Heart left ventricle (tissue), 13 donors: ENCODE measurements around the gene SORCS2.

ENCODE experiments used
- POLR2A ChIP-seq, 2 donors: fragments of 450-650 bp; IDR thresholded peaks; one replicate each; pipeline ENCODE4 v1.6.1; 2017; ENCODE audit warnings: antibody characterized with exemption in 2 of 2, mild to moderate bottlenecking in 2 of 2, moderate library complexity in 2 of 2
- TF ChIP-seq, protein P1 (sequence below), 12 donors: fragments of 200-600 bp; sonication (generic) in 4 of 12; IDR thresholded peaks; one replicate each; pipeline versions ENCODE4 v1.5.0 to v1.8.0; 2018 to 2022; ENCODE audit warnings: antibody characterized with exemption in 12 of 12, mild to moderate bottlenecking in 5 of 12
- donor health status: ischemic (EF 13 %, LVEDD 7.1; RV severe dilation, severe dysfunction).
- donor health status: DM: no; HTN: yes; CAD: no.
- donor health status: DM: no; HTN: no; CAD: no.
- donor health status: ischemic (EF 25% LVEDD 6.9; RV normal size, moderate dysfunction).
- donor health status: ischemic (EF 25% LVEDD 5.7; RV mildly dilated, moderate dysfunction).
- donor health status: ischemic (EF 35%, LVEDD 5.7; RV mildly dilated, moderate dysfunction).
- donor health status: nonischemic (EF 11% LVEDD 7.7; RV severe dilation, severe dysfunction).
- donor health status: DM: yes; HTN: yes; CAD: no.
- donor health status: PGD.
- donor health status: ischemic (EF 29% LVEDD 5.4; RV normal size, mild dysfunction).
- donor health status: nonischemic (EF 23%, LVEDD 6.1; RV moderate dilation, normal function).

DNA sequence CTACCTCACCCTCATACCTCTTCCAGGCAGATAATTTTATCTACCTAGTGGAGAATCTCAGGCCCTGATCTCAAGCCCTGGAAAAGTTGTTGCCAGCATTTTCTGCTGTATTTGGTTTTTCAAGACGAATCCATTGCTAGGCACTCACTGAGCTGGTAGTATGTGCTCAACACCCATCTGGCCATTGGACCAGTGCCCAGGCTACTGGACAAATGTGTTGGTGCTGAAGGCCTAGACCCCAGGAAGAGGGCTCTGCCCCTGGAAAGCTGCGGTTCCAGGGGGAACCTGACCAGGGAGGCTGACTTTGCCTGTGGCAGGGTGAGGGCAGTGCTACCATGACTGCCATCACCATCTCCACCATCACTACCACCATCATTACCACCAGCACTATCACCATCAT is 170.0 kb downstream of the SORCS2 start:
- TF ChIP-seq, protein P1, sequence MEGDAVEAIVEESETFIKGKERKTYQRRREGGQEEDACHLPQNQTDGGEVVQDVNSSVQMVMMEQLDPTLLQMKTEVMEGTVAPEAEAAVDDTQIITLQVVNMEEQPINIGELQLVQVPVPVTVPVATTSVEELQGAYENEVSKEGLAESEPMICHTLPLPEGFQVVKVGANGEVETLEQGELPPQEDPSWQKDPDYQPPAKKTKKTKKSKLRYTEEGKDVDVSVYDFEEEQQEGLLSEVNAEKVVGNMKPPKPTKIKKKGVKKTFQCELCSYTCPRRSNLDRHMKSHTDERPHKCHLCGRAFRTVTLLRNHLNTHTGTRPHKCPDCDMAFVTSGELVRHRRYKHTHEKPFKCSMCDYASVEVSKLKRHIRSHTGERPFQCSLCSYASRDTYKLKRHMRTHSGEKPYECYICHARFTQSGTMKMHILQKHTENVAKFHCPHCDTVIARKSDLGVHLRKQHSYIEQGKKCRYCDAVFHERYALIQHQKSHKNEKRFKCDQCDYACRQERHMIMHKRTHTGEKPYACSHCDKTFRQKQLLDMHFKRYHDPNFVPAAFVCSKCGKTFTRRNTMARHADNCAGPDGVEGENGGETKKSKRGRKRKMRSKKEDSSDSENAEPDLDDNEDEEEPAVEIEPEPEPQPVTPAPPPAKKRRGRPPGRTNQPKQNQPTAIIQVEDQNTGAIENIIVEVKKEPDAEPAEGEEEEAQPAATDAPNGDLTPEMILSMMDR (IDR thresholded peaks at IDR 0.05): no peak
- TF ChIP-seq POLR2A (IDR thresholded peaks at IDR 0.05): no peak
